Heart right ventricle (tissue), 16 donors: ENCODE results near the gene PRR18. TPM values are rescaled to one million over a fixed set of nuclear protein-coding genes. Genes with fewer than 3 reads are reported as not detected.

Experiments
- ATAC-seq, 8 donors: fragments of 200-7000 bp; cut with Tn5 transposase; one replicate each; pipeline ENCODE4 v1.9.1; 2020; ENCODE audit warnings: mild to moderate bottlenecking in 8 of 8, moderate library complexity in 8 of 8, moderate number of reproducible peaks in 1 of 8
- DNase-seq, 2 donors: peaks; one replicate each; pipeline ENCODE4 v3.0.0-alpha.2; 2020
- H3K27ac ChIP-seq, 10 donors: fragments of 200-600 bp; sonication (generic) in 2 of 10; one replicate each; pipeline versions ENCODE4 v1.5.0 to v1.8.0; 2020 to 2022; ENCODE audit warnings: mild to moderate bottlenecking in 3 of 10
- H3K27me3 ChIP-seq, 7 donors: fragments of 200-600 bp; one replicate each; pipeline ENCODE4 v1.8.0; 2021 to 2022; ENCODE audit warnings: mild to moderate bottlenecking in 2 of 7
- H3K36me3 ChIP-seq, 9 donors: fragments of 200-600 bp; sonication (generic) in 1 of 9; one replicate each; pipeline versions ENCODE4 v1.5.0 to v1.8.0; 2020 to 2022; ENCODE audit warnings: mild to moderate bottlenecking in 2 of 9
- H3K4me1 ChIP-seq, 9 donors: fragments of 200-600 bp; sonication (generic) in 1 of 9; one replicate each; pipeline versions ENCODE4 v1.5.0 to v1.8.0; 2020 to 2022; ENCODE audit warnings: mild to moderate bottlenecking in 4 of 9
- H3K4me3 ChIP-seq, 10 donors: fragments of 200-600 bp; sonication (generic) in 2 of 10; one replicate each; pipeline versions ENCODE4 v1.5.0 to v1.8.0; 2020 to 2022; ENCODE audit warnings: mild to moderate bottlenecking in 7 of 10, moderate library complexity in 2 of 10
- H3K9me3 ChIP-seq, 11 donors: fragments of 200-600 bp in 10 of 11; sonication (generic) in 2 of 11; one replicate each; pipeline versions ENCODE4 v1.5.0 to v1.8.0; 2013 to 2022; ENCODE audit warnings: mild to moderate bottlenecking in 2 of 11, control low read depth in 1 of 11, moderate library complexity in 1 of 11
- CTCF ChIP-seq, 9 donors: fragments of 200-600 bp; sonication (generic) in 2 of 9; IDR thresholded peaks; one replicate each; pipeline versions ENCODE4 v1.5.0 to v1.8.0; 2021 to 2022; ENCODE audit warnings: antibody characterized with exemption in 9 of 9, mild to moderate bottlenecking in 5 of 9, moderate library complexity in 1 of 9
- WGBS, 2 donors: extraction: QIAGEN DNeasy Blood & Tissue Kit; methylation state at CpG; one replicate each; pipeline ENCODE4 v1.1.7; 2013; ENCODE audit warnings: inconsistent platforms in 1 of 2; 5-methylcytosine and 5-hydroxymethylcytosine counted together
- intact Hi-C, 10 donors: fragments of 100-400 bp; cut with DNase I; formaldehyde crosslinking; loops; one replicate each; pipeline versions ENCODE4 v1.11.1 to v1.14.2; 2022
- polyA plus RNA-seq, 2 donors: library from polyadenylated mRNA; stranded (reverse); fragments of 200-250 nt; gene quantifications; one replicate each; pipeline ENCODE4 v1.2.3, GENCODE V29; 2013
- total RNA-seq, 10 donors: library from RNA; stranded (reverse); fragmentation: NEBNext Ultra II Directional in 3 of 10; extraction: Animal tissue kit (Norgen Biotek cat#: 25700) in 3 of 10; gene quantifications; one replicate each; pipeline versions ENCODE4 v1.2.1 to v1.2.4, GENCODE V29; 2021 to 2023
- donor health status: Arrhythmogenic right ventricular cardiomyopathy.
- donor health status: ischemic (EF 13 %, LVEDD 7.1; RV severe dilation, severe dysfunction).
- donor health status: healthy with polysubstance abuse.
- donor health status: DM: no; HTN: yes; CAD: no.
- donor health status: DM: no; HTN: no; CAD: no.
- donor health status: ischemic (EF 25% LVEDD 6.9; RV normal size, moderate dysfunction).
- donor health status: ischemic (EF 25% LVEDD 5.7; RV mildly dilated, moderate dysfunction).
- donor health status: healthy.
- donor health status: DM: yes; HTN: yes; CAD: no.
- donor health status: Ischemic cardiomyopathy.
- donor health status: ischemic (EF 35%, LVEDD 5.7; RV mildly dilated, moderate dysfunction).
- donor health status: nonischemic (EF 11% LVEDD 7.7; RV severe dilation, severe dysfunction).
- donor health status: DM: yes; HTN: yes; CAD: no.
- donor health status: PGD.
- donor health status: ischemic (EF 29% LVEDD 5.4; RV normal size, mild dysfunction).
- donor health status: nonischemic (EF 23%, LVEDD 6.1; RV moderate dilation, normal function).

PRR18 gene
- total and polyA plus RNA-seq, 12 donors: 0.03 to 0.20 (median 0.11) TPM; not detected in 7

GRCh38 chr6:166268431-166268830, 39.8 kb downstream of the PRR18 start:
- DNase-seq: no peak
- Histone ChIP-seq H3K36me3 (no peaks in the 10 kb centered on the region), H3K27me3 (peaks cover 0 to 51% (median 37%) of the 10 kb centered on the region in 7 donors), H3K4me1 (peaks cover 0 to 2% (median 0%) of the 10 kb centered on the region in 9 donors), H3K27ac (no peak overlapping the region), H3K9me3 (no peaks in the 10 kb centered on the region), H3K4me3 (no peak overlapping the region)
- intact Hi-C loops: no loop called here
- no peak for TF ChIP-seq CTCF (IDR thresholded peaks at IDR 0.05)
- WGBS, 2 donors: 13 to 19% methylated on average over 9 of the region's 9 CpGs
- no peak for ATAC-seq

DNA sequence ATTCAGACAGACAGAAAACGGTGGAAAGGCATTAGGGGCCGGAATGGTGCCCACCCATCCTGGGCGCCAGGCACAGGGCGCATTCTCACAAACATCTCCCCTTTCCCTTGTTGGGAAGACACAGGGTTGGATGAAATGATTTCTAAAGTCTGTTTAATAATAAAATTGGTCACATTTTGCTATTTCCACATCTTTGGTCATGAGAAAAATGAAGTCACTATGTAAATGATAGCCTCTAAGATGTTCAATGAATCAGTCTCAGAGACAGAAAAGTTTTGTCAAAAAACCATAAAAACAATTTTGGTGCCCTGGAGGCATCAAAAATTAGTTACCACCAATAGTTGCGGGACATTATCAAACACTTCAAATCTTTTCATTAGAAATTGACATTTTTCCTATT, 40.7 kb downstream of the PRR18 start:
- WGBS, 2 donors: 92 to 95% methylated on average over 5 of the region's 5 CpGs
- DNase-seq: no peak
- H3K27me3 ChIP-seq: peaks cover 0 to 51% (median 37%) of the 10 kb centered on the region in 7 donors
- no peak overlapping the region for H3K27ac ChIP-seq
- H3K36me3 ChIP-seq: no peaks in the 10 kb centered on the region
- no peak for TF ChIP-seq CTCF (IDR thresholded peaks at IDR 0.05)
- ATAC-seq: no peak
- H3K9me3 ChIP-seq: no peaks in the 10 kb centered on the region
- no peak overlapping the region for H3K4me3 ChIP-seq
- peaks cover 0 to 2% (median 0%) of the 10 kb centered on the region in 9 donors for H3K4me1 ChIP-seq
- intact Hi-C loops: no loop called here

GRCh38 chr6:166266336-166266735, 41.9 kb downstream of the PRR18 start:
- Histone ChIP-seq H3K27me3 (peaks cover 0 to 50% (median 37%) of the 10 kb centered on the region in 7 donors), H3K36me3 (no peaks in the 10 kb centered on the region), H3K27ac (no peak overlapping the region), H3K4me3 (no peak overlapping the region), H3K9me3 (no peaks in the 10 kb centered on the region), H3K4me1 (peaks cover 0 to 2% (median 0%) of the 10 kb centered on the region in 9 donors)
- TF ChIP-seq CTCF (IDR thresholded peaks at IDR 0.05): no peak
- WGBS, 2 donors: 87 to 88% methylated on average over 3 of the region's 3 CpGs
- DNase-seq (no peak), ATAC-seq (no peak)
- intact Hi-C loops: no loop called here

GRCh38 chr6:166262743-166263515, 45.3 kb downstream of the PRR18 start:
- TF ChIP-seq CTCF (IDR thresholded peaks at IDR 0.05): no peak
- ATAC-seq: no peak
- intact Hi-C loops: no loop called here
- Histone ChIP-seq H3K9me3 (no peaks in the 10 kb centered on the region), H3K36me3 (no peaks in the 10 kb centered on the region), H3K27me3 (peaks cover 0 to 26% (median 19%) of the 10 kb centered on the region in 7 donors), H3K27ac (no peak overlapping the region), H3K4me3 (no peak overlapping the region), H3K4me1 (peaks cover 0 to 23% (median 0%) of the 10 kb centered on the region in 9 donors)
- no peak for DNase-seq
- 80% methylated on average over 17 of the region's 17 CpGs for WGBS, 2 donors
